ENCODE measurements around the gene GPR156.
"Not testable (repeated sequence)": the region's sequence is repeated elsewhere in the genome, so short reads cannot be mapped to it uniquely, and the experiment has no call there.

Gene GPR156

DNA sequence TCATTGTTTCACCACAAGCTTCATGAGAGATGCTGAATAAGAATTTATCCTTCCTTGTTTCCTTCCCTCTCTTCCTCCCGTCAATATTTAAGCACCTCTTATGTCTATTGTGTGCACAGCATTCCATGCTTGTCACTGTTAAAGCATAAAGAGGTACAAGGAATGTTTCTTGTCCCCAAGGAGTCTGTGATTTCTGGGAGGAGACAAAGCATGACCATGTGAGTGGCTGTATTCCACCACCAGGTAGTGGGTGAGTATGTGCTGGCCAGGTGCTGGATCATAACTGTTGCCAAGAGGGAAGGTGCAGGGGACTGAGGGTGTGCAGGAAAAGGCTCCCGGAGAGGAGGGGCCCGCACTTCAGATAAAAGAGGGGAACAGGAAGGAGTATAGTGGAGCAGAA, 127.9 kb downstream of the GPR156 start:
- Histone ChIP-seq H3K9me2 (replicated peaks; ENCODE audit: control insufficient read depth, low read length) (no peaks in the 10 kb centered on the region), H3K27me3 (ENCODE audit: control insufficient read depth, low read length) (0 out of 2 replicates have a peak, but pooled peaks cover 3% of the 10 kb centered on the region), H3K4me3 (ENCODE audit: low read length) (no peak overlapping the region), H3K4me1 (ENCODE audit: control insufficient read depth, low read length) (peaks cover 5% of the 10 kb centered on the region), H3F3A (ENCODE audit: control insufficient read depth, insufficient read depth) (no peaks in the 10 kb centered on the region), H3K79me2 (ENCODE audit: control insufficient read depth, low read length) (no peaks in the 10 kb centered on the region), H3K9me3 (ENCODE audit: control insufficient read depth, insufficient read depth, low read length) (peaks cover 15% of the 10 kb centered on the region), H4K20me1 (ENCODE audit: control insufficient read depth, insufficient read depth, low read depth, low read length) (no peaks in the 10 kb centered on the region), H3K27ac (ENCODE audit: low read depth, low read length) (no peak overlapping the region), H3K36me3 (ENCODE audit: control insufficient read depth, low read length) (no peaks in the 10 kb centered on the region), H3K4me2 (ENCODE audit: low read length) (no peak overlapping the region)
- TF ChIP-seq, protein P1, sequence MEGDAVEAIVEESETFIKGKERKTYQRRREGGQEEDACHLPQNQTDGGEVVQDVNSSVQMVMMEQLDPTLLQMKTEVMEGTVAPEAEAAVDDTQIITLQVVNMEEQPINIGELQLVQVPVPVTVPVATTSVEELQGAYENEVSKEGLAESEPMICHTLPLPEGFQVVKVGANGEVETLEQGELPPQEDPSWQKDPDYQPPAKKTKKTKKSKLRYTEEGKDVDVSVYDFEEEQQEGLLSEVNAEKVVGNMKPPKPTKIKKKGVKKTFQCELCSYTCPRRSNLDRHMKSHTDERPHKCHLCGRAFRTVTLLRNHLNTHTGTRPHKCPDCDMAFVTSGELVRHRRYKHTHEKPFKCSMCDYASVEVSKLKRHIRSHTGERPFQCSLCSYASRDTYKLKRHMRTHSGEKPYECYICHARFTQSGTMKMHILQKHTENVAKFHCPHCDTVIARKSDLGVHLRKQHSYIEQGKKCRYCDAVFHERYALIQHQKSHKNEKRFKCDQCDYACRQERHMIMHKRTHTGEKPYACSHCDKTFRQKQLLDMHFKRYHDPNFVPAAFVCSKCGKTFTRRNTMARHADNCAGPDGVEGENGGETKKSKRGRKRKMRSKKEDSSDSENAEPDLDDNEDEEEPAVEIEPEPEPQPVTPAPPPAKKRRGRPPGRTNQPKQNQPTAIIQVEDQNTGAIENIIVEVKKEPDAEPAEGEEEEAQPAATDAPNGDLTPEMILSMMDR (IDR thresholded peaks at IDR 0.05; ENCODE audit: low read depth, low read length, poor library complexity, severe bottlenecking) = no peak
- TF ChIP-seq EZH2phosphoT487 (IDR thresholded peaks at IDR 0.05; ENCODE audit: borderline replicate concordance, low read length) = no peak

DNA sequence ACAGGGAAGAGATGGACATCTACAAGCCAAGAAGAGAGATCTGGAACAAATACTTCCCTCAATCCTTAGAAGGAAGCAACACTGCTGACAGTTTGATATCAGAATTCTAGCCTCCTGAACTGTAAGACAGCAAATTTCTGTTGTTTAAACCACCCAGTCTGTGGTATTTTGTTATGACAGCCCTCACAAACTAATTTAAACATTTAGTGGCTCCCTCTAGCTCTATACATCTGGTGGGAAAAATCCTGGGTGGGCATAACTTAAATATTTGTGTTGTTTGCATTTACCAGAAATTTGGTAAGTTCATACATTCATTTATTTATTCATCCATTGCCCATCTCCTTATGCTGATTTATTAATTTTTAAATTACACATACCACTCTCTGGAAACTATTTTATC, 128.3 kb downstream of the GPR156 start:
- H3K9me3 ChIP-seq (ENCODE audit: control insufficient read depth, insufficient read depth, low read length) = peaks cover 15% of the 10 kb centered on the region
- TF ChIP-seq, protein P1 (IDR thresholded peaks at IDR 0.05; ENCODE audit: low read depth, low read length, poor library complexity, severe bottlenecking) = no peak
- no peak for TF ChIP-seq EZH2phosphoT487 (IDR thresholded peaks at IDR 0.05; ENCODE audit: borderline replicate concordance, low read length)
- H3K36me3 ChIP-seq (ENCODE audit: control insufficient read depth, low read length) = no peaks in the 10 kb centered on the region
- peaks cover under 1% of the 10 kb centered on the region for H3K4me1 ChIP-seq (ENCODE audit: control insufficient read depth, low read length)
- H3K4me2 ChIP-seq (ENCODE audit: low read length) = no peak overlapping the region
- H3K79me2 ChIP-seq (ENCODE audit: control insufficient read depth, low read length) = no peaks in the 10 kb centered on the region
- no peaks in the 10 kb centered on the region for H3F3A ChIP-seq (ENCODE audit: control insufficient read depth, insufficient read depth)
- H3K27me3 ChIP-seq (ENCODE audit: control insufficient read depth, low read length) = 0 out of 2 replicates have a peak, but pooled peaks cover 3% of the 10 kb centered on the region
- H3K27ac ChIP-seq (ENCODE audit: low read depth, low read length) = no peak overlapping the region
- no peaks in the 10 kb centered on the region for H4K20me1 ChIP-seq (ENCODE audit: control insufficient read depth, insufficient read depth, low read depth, low read length)
- no peaks in the 10 kb centered on the region for H3K9me2 ChIP-seq (replicated peaks; ENCODE audit: control insufficient read depth, low read length)
- H3K4me3 ChIP-seq (ENCODE audit: low read length) = no peak overlapping the region

DNA sequence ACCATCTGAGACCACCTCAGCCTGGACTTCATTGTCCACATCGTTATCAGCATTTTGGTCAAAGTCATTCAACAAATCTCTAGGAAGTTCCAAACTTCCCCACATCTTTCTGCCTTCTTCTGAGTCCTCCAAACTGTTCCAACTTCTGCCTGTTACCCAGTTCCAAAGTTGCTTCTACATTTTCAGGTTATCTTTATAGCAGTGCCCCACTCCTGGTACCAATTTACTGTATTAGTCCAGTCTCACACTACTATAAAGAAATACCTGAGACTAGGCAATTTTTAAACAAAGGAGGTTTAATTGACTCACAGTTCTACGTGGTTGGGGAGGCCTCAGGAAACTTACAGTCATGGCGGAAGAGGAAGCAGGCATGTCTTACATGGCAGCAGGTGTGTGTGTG, 129.3 kb downstream of the GPR156 start:
- H4K20me1 ChIP-seq (ENCODE audit: control insufficient read depth, insufficient read depth, low read depth, low read length); H3K4me3 ChIP-seq (ENCODE audit: low read length); H3F3A ChIP-seq (ENCODE audit: control insufficient read depth, insufficient read depth); H3K4me1 ChIP-seq (ENCODE audit: control insufficient read depth, low read length); H3K27me3 ChIP-seq (ENCODE audit: control insufficient read depth, low read length); H3K27ac ChIP-seq (ENCODE audit: low read depth, low read length); H3K79me2 ChIP-seq (ENCODE audit: control insufficient read depth, low read length); H3K9me2 ChIP-seq (replicated peaks; ENCODE audit: control insufficient read depth, low read length); H3K36me3 ChIP-seq (ENCODE audit: control insufficient read depth, low read length); H3K4me2 ChIP-seq (ENCODE audit: low read length): not testable (repeated sequence)
- peaks cover 15% of the 10 kb centered on the region for H3K9me3 ChIP-seq (ENCODE audit: control insufficient read depth, insufficient read depth, low read length)

DNA sequence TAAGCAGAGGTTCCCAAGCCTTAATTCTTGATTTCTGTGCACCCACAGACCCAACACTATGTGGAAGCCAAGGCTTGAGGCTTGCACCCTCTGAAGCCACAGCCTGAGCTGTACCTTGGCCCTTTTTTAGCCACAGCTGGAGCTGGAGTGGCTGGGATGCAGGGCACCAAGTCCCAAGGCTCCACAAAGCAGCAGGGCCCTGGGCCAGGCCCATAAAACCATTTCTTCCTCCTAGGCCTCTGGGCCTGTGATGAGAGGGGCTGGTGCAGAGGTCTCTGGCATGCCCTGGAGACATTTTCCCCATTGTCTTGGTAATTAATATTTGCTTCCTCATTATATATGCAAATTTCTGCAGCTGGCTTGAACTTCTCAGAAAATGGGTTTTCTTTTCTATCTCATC, 129.9 kb downstream of the GPR156 start:
- Histone ChIP-seq H3K36me3 (ENCODE audit: control insufficient read depth, low read length) (no peaks in the 10 kb centered on the region), H3K9me3 (ENCODE audit: control insufficient read depth, insufficient read depth, low read length) (peaks cover 15% of the 10 kb centered on the region), H3K27ac (ENCODE audit: low read depth, low read length) (no peak overlapping the region), H3K4me2 (ENCODE audit: low read length) (no peak overlapping the region), H3K9me2 (replicated peaks; ENCODE audit: control insufficient read depth, low read length) (no peaks in the 10 kb centered on the region), H3K4me3 (ENCODE audit: low read length) (no peak overlapping the region), H3K4me1 (ENCODE audit: control insufficient read depth, low read length) (no peaks in the 10 kb centered on the region), H3K79me2 (ENCODE audit: control insufficient read depth, low read length) (no peaks in the 10 kb centered on the region), H3F3A (ENCODE audit: control insufficient read depth, insufficient read depth) (no peaks in the 10 kb centered on the region), H4K20me1 (ENCODE audit: control insufficient read depth, insufficient read depth, low read depth, low read length) (no peaks in the 10 kb centered on the region), H3K27me3 (ENCODE audit: control insufficient read depth, low read length) (no peaks in the 10 kb centered on the region)
- no peak for TF ChIP-seq EZH2phosphoT487 (IDR thresholded peaks at IDR 0.05; ENCODE audit: borderline replicate concordance, low read length)
- TF ChIP-seq, protein P1 (IDR thresholded peaks at IDR 0.05; ENCODE audit: low read depth, low read length, poor library complexity, severe bottlenecking) = no peak
